ENCODE measurements around the gene APOA1. TPM values are rescaled to one million over a fixed set of nuclear protein-coding genes. Genes with fewer than 3 reads are reported as not detected.

The APOA1 gene
- 10 to 100 TPM in 1 of 4 donors, 1 to 10 TPM in 2, not detected in 1; 1.2 to 11.6 (median 2.9) TPM for total RNA-seq

DNA sequence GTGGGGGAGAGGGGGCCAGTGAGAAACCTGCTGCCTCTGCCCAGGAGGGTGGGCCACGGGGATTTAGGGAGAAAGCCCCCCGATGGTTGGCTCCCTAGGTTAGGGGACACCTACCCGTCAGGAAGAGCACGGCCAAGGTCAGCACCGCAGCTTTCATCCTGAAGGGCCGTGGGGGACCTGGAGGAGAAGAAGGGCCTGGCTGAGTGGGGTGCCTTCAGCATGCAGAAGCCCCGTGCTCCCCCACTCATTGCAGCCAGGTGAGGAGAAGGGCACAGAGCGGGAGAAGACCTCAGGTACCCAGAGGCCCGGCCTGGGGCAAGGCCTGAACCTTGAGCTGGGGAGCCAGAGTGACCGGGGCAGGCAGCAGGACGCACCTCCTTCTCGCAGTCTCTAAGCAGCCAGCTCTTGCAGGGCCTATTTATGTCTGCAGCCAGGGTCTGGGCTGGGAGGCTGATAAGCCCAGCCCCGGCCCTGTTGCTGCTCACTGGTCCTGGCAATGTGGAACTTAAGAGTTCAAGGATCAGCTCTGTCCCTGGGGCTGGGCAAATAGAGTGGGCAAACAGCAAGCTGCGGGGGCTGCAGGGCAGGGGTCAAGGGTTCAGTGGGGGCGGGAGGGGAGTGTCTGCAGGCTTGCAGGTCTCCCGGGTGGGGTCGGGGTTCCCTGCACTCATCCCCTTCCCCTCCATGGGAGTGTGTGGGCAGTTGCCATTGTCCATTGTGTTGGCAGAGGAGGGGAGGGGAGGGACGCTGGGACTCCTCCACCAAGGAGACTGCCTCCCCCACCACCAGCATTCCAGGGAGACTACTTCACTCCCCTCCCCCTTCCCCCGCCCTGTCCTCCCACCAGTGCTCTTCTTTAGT lies at the start of gene APOA1:
TSS of gene APOA1 (minus strand) at position 392 of the 861 bp plus-strand sequence. CDS start at position 157, 235 bp downstream.
- H3K27ac ChIP-seq, result no peak within 1 kb of the TSS
- H3K36me3 ChIP-seq, result no peaks in the 10 kb centered on the region
- no peaks in the 10 kb centered on the region for H3K27me3 ChIP-seq
- whole genome bisulfite sequencing, result 88% methylated on average over 8 of the region's 19 CpGs
- TF ChIP-seq POLR2AphosphoS5 (IDR thresholded peaks at IDR 0.05) (no peak), EP300 (IDR thresholded peaks at IDR 0.05) (no peak), CTCF (IDR thresholded peaks at IDR 0.05) (no peak), POLR2A (IDR thresholded peaks at IDR 0.05) (no peak)
- no peak for DNase-seq (ENCODE audit: low spot score in 2 of 2)
- H3K4me1 ChIP-seq, result peaks cover 13% of the 10 kb centered on the region
- H3K4me3 ChIP-seq, result no peak within 1 kb of the TSS
- H3K9me3 ChIP-seq, result no peaks in the 10 kb centered on the region

DNA sequence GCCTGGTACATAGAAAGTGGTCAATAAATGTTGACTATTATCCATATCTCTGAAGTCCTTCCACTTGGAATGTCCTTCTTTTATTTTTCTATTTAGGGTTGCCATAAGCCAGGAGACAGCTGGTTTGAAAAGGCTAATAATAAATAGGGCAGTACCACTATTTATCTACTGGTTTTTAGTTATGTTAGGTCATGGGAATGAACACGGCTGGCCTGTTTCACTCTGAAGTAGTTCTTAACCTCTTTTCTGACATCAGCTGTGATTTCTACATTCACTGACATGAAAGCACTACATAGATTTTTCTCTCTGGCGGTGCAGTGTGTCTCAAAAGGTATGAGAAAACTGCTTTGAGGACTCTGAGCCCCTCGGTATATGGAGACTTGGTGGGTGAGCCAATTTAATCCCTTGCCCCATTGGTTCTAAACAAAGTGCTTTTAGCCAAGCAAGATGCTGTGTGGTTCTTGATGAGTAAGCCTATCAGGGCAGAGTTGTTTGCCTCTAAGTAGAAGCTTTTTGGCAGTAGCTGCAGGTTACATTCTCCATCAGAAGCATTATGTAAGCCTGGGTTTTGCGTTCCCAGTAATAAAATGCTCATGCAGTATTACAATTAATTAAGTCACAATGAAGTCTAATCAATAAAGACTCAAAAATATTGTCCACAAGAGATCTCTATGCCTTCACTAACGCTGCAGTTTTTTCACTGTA lies 48.7 kb upstream of the APOA1 start:
- Histone ChIP-seq H3K9me3 (no peaks in the 10 kb centered on the region), H3K36me3 (no peaks in the 10 kb centered on the region), H3K4me1 (no peaks in the 10 kb centered on the region), H3K27ac (no peak overlapping the region), H3K27me3 (no peaks in the 10 kb centered on the region), H3K4me3 (no peak overlapping the region)
- TF ChIP-seq POLR2AphosphoS5 (IDR thresholded peaks at IDR 0.05) (no peak), CTCF (IDR thresholded peaks at IDR 0.05) (no peak), EP300 (IDR thresholded peaks at IDR 0.05) (no peak), POLR2A (IDR thresholded peaks at IDR 0.05) (no peak)
- DNase-seq (ENCODE audit: low spot score in 2 of 2), result no peak
- WGBS, result 82% methylated on average over 5 of the region's 5 CpGs

DNA sequence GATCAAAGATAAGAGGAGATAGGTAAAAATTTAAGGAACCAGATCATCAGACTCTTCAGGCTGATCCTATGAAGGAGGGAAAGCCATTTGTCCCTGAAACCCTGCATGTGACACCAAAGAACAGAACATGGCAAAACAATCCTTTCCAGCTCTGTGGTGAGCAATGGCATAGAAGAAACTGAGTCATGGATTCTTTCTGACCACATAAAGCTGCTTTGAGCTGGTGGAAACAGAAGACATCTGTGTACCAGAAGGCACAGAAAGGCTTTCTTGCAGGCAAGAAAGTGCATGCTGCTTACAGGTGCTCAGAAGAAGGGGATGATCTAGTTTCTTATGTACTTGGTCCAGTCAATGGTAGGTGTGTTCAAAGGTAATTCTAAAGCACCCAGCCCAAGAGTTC lies 45.0 kb upstream of the APOA1 start:
- TF ChIP-seq POLR2A (IDR thresholded peaks at IDR 0.05) (no peak), CTCF (IDR thresholded peaks at IDR 0.05) (no peak), POLR2AphosphoS5 (IDR thresholded peaks at IDR 0.05) (no peak), EP300 (IDR thresholded peaks at IDR 0.05) (no peak)
- no peak overlapping the region for H3K27ac ChIP-seq
- no peak for DNase-seq (ENCODE audit: low spot score in 2 of 2)
- H3K9me3 ChIP-seq, result no peaks in the 10 kb centered on the region
- no peaks in the 10 kb centered on the region for H3K4me1 ChIP-seq
- H3K27me3 ChIP-seq, result no peaks in the 10 kb centered on the region
- H3K36me3 ChIP-seq, result no peaks in the 10 kb centered on the region
- H3K4me3 ChIP-seq, result no peak overlapping the region

DNA sequence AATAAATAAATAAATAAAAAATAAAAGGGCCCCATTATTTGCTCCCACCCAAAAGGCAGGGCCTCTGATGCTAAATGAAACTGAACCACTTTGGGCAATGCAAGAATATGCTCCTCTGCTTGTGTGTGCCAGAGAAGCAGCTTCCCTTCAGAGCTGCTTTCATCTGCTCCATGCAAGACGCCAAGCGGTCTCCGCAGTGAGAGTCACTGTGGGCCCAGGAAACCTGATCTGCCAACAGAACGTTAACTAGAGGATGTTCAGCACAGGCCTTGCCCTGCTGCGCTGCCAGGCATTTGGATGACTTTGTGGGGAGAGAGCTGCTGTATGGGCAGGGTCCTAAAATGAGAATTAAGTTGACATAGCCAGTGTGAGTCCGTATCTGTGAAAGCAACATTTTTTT lies 43.7 kb upstream of the APOA1 start:
- Histone ChIP-seq H3K4me3 (no peak overlapping the region), H3K4me1 (no peaks in the 10 kb centered on the region), H3K27me3 (no peaks in the 10 kb centered on the region), H3K9me3 (no peaks in the 10 kb centered on the region), H3K27ac (no peak overlapping the region), H3K36me3 (no peaks in the 10 kb centered on the region)
- WGBS, result 60% methylated on average over 6 of the region's 6 CpGs
- no peak for DNase-seq (ENCODE audit: low spot score in 2 of 2)
- TF ChIP-seq POLR2A (IDR thresholded peaks at IDR 0.05) (no peak), CTCF (IDR thresholded peaks at IDR 0.05) (no peak), EP300 (IDR thresholded peaks at IDR 0.05) (no peak), POLR2AphosphoS5 (IDR thresholded peaks at IDR 0.05) (no peak)
